ENCODE data around the gene KLC4.
"Not testable (repeated sequence)": the region's sequence is repeated elsewhere in the genome, so short reads cannot be mapped to it uniquely, and the experiment has no call there.

KLC4 gene

GRCh38 chr6:43070028-43070632 is 10.7 kb downstream of the KLC4 start:
- DNase-seq (ENCODE audit: low spot score), result no peak

GRCh38 chr6:43074847-43075669 is 15.6 kb downstream of the KLC4 start:
- DNase-seq (ENCODE audit: low spot score), result no peak

- peak; percentile 93 for DNase-seq (ENCODE audit: low spot score)
Observed at GRCh38 chr6:43075670-43076463, 16.4 kb downstream of the KLC4 start, which contains the start of gene PTK7. Gene PTK7, plus strand, starts transcription at chr6:43076314. Its CDS starts 175 bp downstream, at chr6:43076489.

- peak; percentile 75 for DNase-seq (ENCODE audit: low spot score)
Observed at GRCh38 chr6:43076464-43077332, 17.3 kb downstream of the KLC4 start.

GRCh38 chr6:43077333-43077809 is 17.9 kb downstream of the KLC4 start:
- no peak for DNase-seq (ENCODE audit: low spot score)

- DNase-seq (ENCODE audit: low spot score), result no peak
Observed at GRCh38 chr6:43077981-43078511, 18.6 kb downstream of the KLC4 start.

- no peak for DNase-seq (ENCODE audit: low spot score)
Observed at GRCh38 chr6:43078691-43079090, 19.3 kb downstream of the KLC4 start.

- no peak for DNase-seq (ENCODE audit: low spot score)
Observed at GRCh38 chr6:43081043-43081442, 21.6 kb downstream of the KLC4 start.

GRCh38 chr6:43081922-43082321 is 22.5 kb downstream of the KLC4 start:
- DNase-seq (ENCODE audit: low spot score), result not testable (repeated sequence)

- no peak for DNase-seq (ENCODE audit: low spot score)
Observed at GRCh38 chr6:43082806-43083655, 23.6 kb downstream of the KLC4 start.

GRCh38 chr6:43086022-43086658 is 26.7 kb downstream of the KLC4 start:
- DNase-seq (ENCODE audit: low spot score), result no peak

GRCh38 chr6:43088654-43089056 is 29.2 kb downstream of the KLC4 start:
- DNase-seq (ENCODE audit: low spot score), result no peak

- DNase-seq (ENCODE audit: low spot score), result peak; percentile 52
Observed at GRCh38 chr6:43089467-43089866, 30.0 kb downstream of the KLC4 start.

- DNase-seq (ENCODE audit: low spot score), result peak; percentile 49
Observed at GRCh38 chr6:43089874-43090558, 30.6 kb downstream of the KLC4 start.

GRCh38 chr6:43090559-43090956 is 31.1 kb downstream of the KLC4 start:
- DNase-seq (ENCODE audit: low spot score), result no peak

- no peak for DNase-seq (ENCODE audit: low spot score)
Observed at GRCh38 chr6:43091020-43091419, 31.6 kb downstream of the KLC4 start.

- no peak for DNase-seq (ENCODE audit: low spot score)
Observed at GRCh38 chr6:43091436-43091991, 32.1 kb downstream of the KLC4 start.

GRCh38 chr6:43092635-43093034 is 33.2 kb downstream of the KLC4 start:
- DNase-seq (ENCODE audit: low spot score), result no peak
